ENCODE data around the gene WDR93. TPM values are rescaled to one million over a fixed set of nuclear protein-coding genes. Genes with fewer than 3 reads are reported as not detected.
A peak's percentile ranks its signal among the peaks of the same experiment; 100 is the strongest.

The WDR93 gene
- total and polyA plus RNA-seq, 12 donors, result 0.09 to 0.15 (median 0.15) TPM; not detected in 9

DNA sequence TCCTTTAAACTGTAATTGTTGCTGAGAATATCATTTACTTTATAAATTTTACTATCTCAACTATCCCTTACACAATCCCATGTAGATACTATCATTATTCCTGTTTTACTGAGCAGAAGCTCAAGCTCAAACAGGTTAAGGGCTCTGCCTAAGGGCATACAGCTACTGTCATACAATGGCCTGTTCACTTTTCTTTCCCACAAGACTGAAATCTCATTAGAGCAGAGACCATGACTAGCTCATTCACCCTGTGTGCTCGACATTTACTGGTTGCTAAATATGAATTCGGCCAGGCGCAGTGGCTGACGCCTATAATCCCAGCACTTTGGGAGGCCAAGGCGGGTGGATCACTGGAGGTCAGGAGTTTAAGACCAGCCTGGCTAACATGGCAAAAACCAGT lies 83.9 kb downstream of the WDR93 start:
- ATAC-seq (no peak), DNase-seq (no peak)
- Histone ChIP-seq H3K36me3 (no peaks in the 10 kb centered on the region), H3K9me3 (no peaks in the 10 kb centered on the region), H3K4me1 (peaks cover 7 to 19% (median 14%) of the 10 kb centered on the region in 9 donors), H3K27me3 (peaks cover 0 to 14% (median 0%) of the 10 kb centered on the region in 7 donors), H3K4me3 (no peak overlapping the region), H3K27ac (no peak overlapping the region)
- TF ChIP-seq CTCF (IDR thresholded peaks at IDR 0.05), result no peak
- intact Hi-C loops (cut with DNase I), result no loop called here
- 94 to 96% methylated on average over 5 of the region's 5 CpGs for WGBS, 2 donors

- WGBS, 2 donors, result 55 to 65% methylated on average over 14 of the region's 14 CpGs
- peaks cover 7 to 26% (median 14%) of the 10 kb centered on the region in 9 donors for H3K4me1 ChIP-seq
- peak overlapping the region; percentile 17 to 57 (median 50) for H3K4me3 ChIP-seq
- H3K27ac ChIP-seq, result peak overlapping the region in 2 of 10 donors; percentile 48 to 53
- H3K9me3 ChIP-seq, result no peaks in the 10 kb centered on the region
- intact Hi-C loops (cut with DNase I), result loop anchor here in 1 of 10 donors (5.0 kb wide), 1 partner anchor 36 kb away; the partner anchor contains the start of gene ANPEP
- DNase-seq, result no peak
- peaks cover 0 to 14% (median 0%) of the 10 kb centered on the region in 7 donors for H3K27me3 ChIP-seq
- TF ChIP-seq CTCF (IDR thresholded peaks at IDR 0.05), result no peak
- no peaks in the 10 kb centered on the region for H3K36me3 ChIP-seq
- ATAC-seq, result peak in 1 of 8 donors; percentile 27
Observed at GRCh38 chr15:89775815-89776214, 85.2 kb downstream of the WDR93 start.

DNA sequence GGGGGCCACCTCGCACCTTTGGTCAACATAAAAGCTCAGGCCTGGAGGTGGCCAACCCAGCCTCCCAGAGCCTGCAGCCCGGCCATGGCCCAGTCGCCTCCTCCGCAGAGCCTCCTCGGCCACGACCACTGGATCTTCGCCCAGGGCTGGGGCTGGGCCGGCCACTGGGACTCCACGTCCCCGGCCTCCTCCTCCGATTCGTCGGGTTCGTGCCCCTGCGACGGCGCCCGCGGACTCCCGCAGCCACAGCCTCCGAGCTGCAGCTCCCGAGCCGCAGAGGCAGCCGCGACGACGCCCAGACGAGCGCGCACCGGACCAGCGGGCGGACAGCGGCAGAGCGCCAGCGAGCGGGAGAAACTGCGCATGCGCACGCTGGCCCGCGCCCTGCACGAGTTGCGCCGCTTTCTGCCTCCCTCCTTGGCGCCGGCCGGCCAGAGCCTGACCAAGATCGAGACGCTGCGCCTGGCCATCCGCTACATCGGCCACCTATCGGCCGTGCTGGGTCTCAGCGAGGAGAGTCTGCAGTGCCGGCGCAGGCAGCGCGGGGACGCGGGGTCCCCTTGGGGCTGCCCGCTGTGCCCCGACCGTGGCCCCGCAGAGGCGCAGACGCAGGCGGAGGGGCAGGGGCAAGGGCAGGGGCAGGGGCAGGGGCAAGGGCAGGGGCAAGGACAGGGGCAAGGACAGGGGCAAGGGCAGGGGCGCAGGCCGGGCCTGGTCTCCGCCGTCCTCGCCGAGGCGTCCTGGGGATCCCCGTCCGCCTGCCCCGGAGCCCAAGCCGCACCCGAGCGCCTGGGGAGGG lies 85.9 kb downstream of the WDR93 start, which contains the start of gene MESP2:
TSS of gene MESP2 (plus strand) at position 59 of the 799 bp plus-strand sequence. CDS start at position 85, 26 bp downstream.
- peak in 8 of 9 donors; percentile 27 to 70 (median 50) for TF ChIP-seq CTCF (IDR thresholded peaks at IDR 0.05)
- peaks cover 7 to 33% (median 14%) of the 10 kb centered on the region in 9 donors for H3K4me1 ChIP-seq
- intact Hi-C loops (cut with DNase I), result loop anchor here in 1 of 10 donors (5.0 kb wide), 1 partner anchor 36 kb away; the partner anchor contains the start of gene ANPEP
- H3K9me3 ChIP-seq, result no peaks in the 10 kb centered on the region
- WGBS, 2 donors, result 4 to 5% methylated on average over 69 to 82 of the region's 82 CpGs
- peak; percentile 84 to 91 for DNase-seq
- H3K27me3 ChIP-seq, result peaks cover 0 to 14% (median 0%) of the 10 kb centered on the region in 7 donors
- H3K36me3 ChIP-seq, result no peaks in the 10 kb centered on the region
- peak within 1 kb of the TSS; percentile 17 to 57 (median 50) for H3K4me3 ChIP-seq
- peak within 1 kb of the TSS in 5 of 10 donors; percentile 40 to 53 (median 43) for H3K27ac ChIP-seq
- ATAC-seq, result peak; percentile 91 to 97 (median 94)

DNA sequence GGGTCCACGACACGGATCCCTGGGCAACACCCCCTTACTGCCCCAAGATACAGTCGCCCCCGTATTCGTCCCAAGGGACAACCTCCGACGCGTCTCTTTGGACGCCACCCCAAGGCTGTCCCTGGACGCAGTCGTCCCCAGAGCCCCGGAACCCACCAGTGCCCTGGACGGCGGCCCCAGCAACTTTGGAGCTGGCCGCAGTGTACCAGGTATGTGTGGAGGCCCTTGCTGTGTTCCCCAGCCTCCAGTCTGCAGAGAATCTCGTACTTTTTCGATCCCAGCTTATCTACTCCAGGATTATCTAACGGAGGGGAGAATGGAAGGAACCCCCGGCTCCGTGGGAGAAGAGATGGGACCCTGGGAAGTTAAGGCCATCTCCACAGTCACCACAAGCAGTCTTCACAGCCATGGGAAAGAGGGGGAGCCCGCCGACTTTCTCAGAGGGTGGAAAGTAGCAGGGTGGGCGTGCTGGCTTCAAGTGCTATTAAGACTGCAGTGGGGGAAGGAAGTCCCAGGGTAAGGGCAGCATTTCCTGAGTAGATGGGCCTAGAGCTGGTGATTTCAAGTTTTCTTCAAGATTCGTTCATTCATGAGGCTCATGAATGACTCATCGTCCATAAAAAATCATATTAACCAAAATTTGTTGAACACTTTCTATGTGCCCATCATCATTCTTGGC lies 86.6 kb downstream of the WDR93 start:
- H3K4me1 ChIP-seq, result peaks cover 7 to 40% (median 14%) of the 10 kb centered on the region in 9 donors
- H3K27ac ChIP-seq, result peak overlapping the region in 1 of 10 donors; percentile 43
- peak overlapping the region in 9 of 10 donors; percentile 17 to 57 (median 51) for H3K4me3 ChIP-seq
- WGBS, 2 donors, result 43 to 51% methylated on average over 25 of the region's 25 CpGs
- H3K27me3 ChIP-seq, result peaks cover 0 to 14% (median 0%) of the 10 kb centered on the region in 7 donors
- H3K36me3 ChIP-seq, result no peaks in the 10 kb centered on the region
- no peak for TF ChIP-seq CTCF (IDR thresholded peaks at IDR 0.05)
- DNase-seq, result no peak
- ATAC-seq, result peak in 4 of 8 donors; percentile 4 to 29 (median 13)
- H3K9me3 ChIP-seq, result no peaks in the 10 kb centered on the region
- intact Hi-C loops (cut with DNase I), result loop anchor here in 1 of 10 donors (5.0 kb wide), 1 partner anchor 35 kb away; the partner anchor contains the start of gene ANPEP

Measured in heart right ventricle (tissue), 16 donors.